CD4-positive, alpha-beta T cell (primary cell): ENCODE data around the gene RBMS1. TPM values are rescaled to one million over a fixed set of nuclear protein-coding genes. Genes with fewer than 3 reads are reported as not detected.
A peak's percentile ranks its signal among the peaks of the same experiment; 100 is the strongest.

Source experiments
- ATAC-seq: fragments of 200-7000 bp; cut with Tn5 transposase; one replicate; pipeline ENCODE4 v1.10.0; 2022; ENCODE audit warnings: mild to moderate bottlenecking; ENCODE audit not compliant: poor library complexity
- CTCF ChIA-PET: fragments of 350-600 bp; sonication (Branson Sonifier 250); formaldehyde crosslinking; loops from one replicate; lab custom pipeline; 2021; ENCODE audit warnings: antibody characterized with exemption, inconsistent platforms; lab: Charles Lee
- POLR2A ChIA-PET: fragments of 350-600 bp; sonication (Branson Sonifier 250); formaldehyde crosslinking; loops from one replicate; lab custom pipeline; 2021; ENCODE audit warnings: antibody characterized with exemption, inconsistent platforms; lab: Charles Lee
- DNase-seq, 14 experiments: peaks; one replicate each; pipeline ENCODE4 v3.0.0-alpha.2; 2013 to 2020; ENCODE audit warnings: mixed read lengths in 2 of 14
- H3K27ac ChIP-seq, 2 donors: one replicate each; pipeline versions ENCODE4 v1.5.1 to v1.7.0; 2013; ENCODE audit warnings: low read length in 2 of 2, low read depth in 1 of 2, mild to moderate bottlenecking in 1 of 2
- H3K27me3 ChIP-seq, 2 experiments: 1 replicate in 1 of 2; 2 replicates in 1 of 2; pipeline versions ENCODE4 v1.6.1 to v1.7.0; 2013; ENCODE audit warnings: low read length in 2 of 2, control low read depth in 1 of 2, mild to moderate bottlenecking in 1 of 2, moderate library complexity in 1 of 2; ENCODE audit not compliant: insufficient read depth in 2 of 2, control insufficient read depth in 1 of 2
- H3K36me3 ChIP-seq: one replicate; pipeline ENCODE4 v1.6.1; 2013; ENCODE audit warnings: low read length, control low read depth; ENCODE audit not compliant: insufficient read depth
- H3K4me1 ChIP-seq: one replicate; pipeline ENCODE4 v1.6.1; 2013; ENCODE audit warnings: low read length, control low read depth; ENCODE audit not compliant: insufficient read depth
- H3K4me3 ChIP-seq: one replicate; pipeline ENCODE4 v1.5.1; 2013; ENCODE audit warnings: mild to moderate bottlenecking, low read length, moderate library complexity
- H3K9me3 ChIP-seq, 2 experiments: 1 replicate in 1 of 2; 2 replicates in 1 of 2; pipeline versions ENCODE4 v1.6.1 to v1.7.0; 2013; ENCODE audit warnings: low read length in 2 of 2, mild to moderate bottlenecking in 2 of 2, control low read depth in 1 of 2, moderate library complexity in 1 of 2; ENCODE audit not compliant: control insufficient read depth in 1 of 2, insufficient read depth in 1 of 2
- H3K27ac Mint-ChIP-seq: one replicate; pipeline ENCODE4 v1.8.0; 2020; ENCODE audit warnings: mixed read lengths
- H3K27me3 Mint-ChIP-seq: one replicate; pipeline ENCODE4 v1.8.0; 2021; ENCODE audit warnings: mixed read lengths
- H3K36me3 Mint-ChIP-seq: one replicate; pipeline ENCODE4 v1.8.0; 2021; ENCODE audit warnings: low read depth, mixed read lengths
- H3K4me1 Mint-ChIP-seq: one replicate; pipeline ENCODE4 v1.8.0; 2021; ENCODE audit warnings: low read depth, mixed read lengths
- H3K4me3 Mint-ChIP-seq: one replicate; pipeline ENCODE4 v1.8.0; 2020; ENCODE audit warnings: mild to moderate bottlenecking, mixed read lengths
- H3K9me3 Mint-ChIP-seq: one replicate; pipeline ENCODE4 v1.8.0; 2020; ENCODE audit warnings: mixed read lengths
- CTCF ChIP-seq: fragments of 200-600 bp; IDR thresholded peaks from one replicate; pipeline ENCODE4 v1.8.0; 2022; ENCODE audit warnings: antibody characterized with exemption, mild to moderate bottlenecking
- intact Hi-C, 2 experiments: fragments of 100-400 bp; cut with DNase I in 1 of 2; cut with micrococcal nuclease in 1 of 2; formaldehyde crosslinking; loops; one replicate each; pipeline versions ENCODE4 v1.15.1 to v1.9.0; 2023 to 2025; cut with DNase I, micrococcal nuclease
- total RNA-seq, 174 experiments: library from RNA in 2 of 174; stranded (reverse) in 2 of 174; gene quantifications; one replicate each; pipeline ENCODE4 v1.2.3 and lab custom pipeline; 2021 to 2026

RBMS1 gene
- total RNA-seq, 2 experiments from 2014 or later = 88.6 to 90.3 TPM

DNA sequence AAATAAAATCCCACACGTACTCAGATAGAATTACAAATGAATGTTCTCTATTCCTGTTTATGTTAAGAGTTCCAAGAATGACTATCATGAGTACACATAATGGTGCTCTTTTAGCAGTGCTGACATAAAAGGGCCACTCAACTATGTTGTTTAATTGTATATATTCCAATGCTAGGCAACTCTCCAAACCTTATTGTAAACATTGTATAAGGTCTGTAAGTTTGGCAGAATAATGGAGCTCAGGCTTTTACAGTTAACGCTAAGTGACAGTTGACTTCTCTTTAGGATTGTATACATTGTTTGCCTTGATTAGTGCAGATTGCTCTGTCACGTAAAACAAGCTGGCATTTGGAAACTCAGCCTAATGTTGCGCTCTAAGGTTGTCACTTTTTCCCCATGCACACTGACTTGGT is 20.8 kb downstream of the RBMS1 start:
- H3K4me1 ChIP-seq = peaks cover 14% of the 10 kb centered on the region
- no peaks in the 10 kb centered on the region for H3K27me3 Mint-ChIP-seq
- peak overlapping the region; percentile 49 for H3K4me3 Mint-ChIP-seq
- TF ChIP-seq CTCF = no peak
- H3K27me3 ChIP-seq = no peaks in the 10 kb centered on the region
- H3K9me3 Mint-ChIP-seq = no peaks in the 10 kb centered on the region
- no peak for ATAC-seq
- peak overlapping the region; percentile 18 to 71 for H3K27ac ChIP-seq
- intact Hi-C loops = no loop called here
- ChIA-PET CTCF (no interaction called here), POLR2A (interaction anchor here (1.3 to 1.8 kb wide), 4 partner anchors 15 to 66 kb away, joined by 4 to 9 read pairs (median 4); no protein-coding TSS in a partner anchor)
- DNase-seq = no peak
- peaks cover 90% of the 10 kb centered on the region for H3K4me1 Mint-ChIP-seq
- no peaks in the 10 kb centered on the region for H3K9me3 ChIP-seq
- no peaks in the 10 kb centered on the region for H3K36me3 ChIP-seq
- H3K36me3 Mint-ChIP-seq = peaks cover 9% of the 10 kb centered on the region
- no peak overlapping the region for H3K4me3 ChIP-seq
- peak overlapping the region; percentile 91 for H3K27ac Mint-ChIP-seq

DNA sequence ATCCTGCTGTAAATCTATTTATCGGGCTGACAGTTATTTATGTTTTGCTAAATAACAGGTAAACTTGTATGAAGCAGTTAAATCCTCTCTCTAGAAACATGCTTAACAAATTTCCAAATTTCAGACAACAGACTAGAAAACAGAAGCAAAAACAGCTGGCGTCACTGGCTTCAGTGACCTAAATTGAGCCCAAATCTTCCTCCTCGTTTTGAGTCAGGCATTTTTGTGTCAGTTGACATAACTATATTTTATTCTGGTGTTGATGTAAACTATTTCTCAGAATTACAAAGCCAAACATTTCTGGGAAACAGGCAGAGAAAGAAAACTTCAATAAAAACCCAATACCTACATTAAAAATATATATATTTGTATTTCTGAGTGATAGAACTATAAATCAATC is 21.7 kb downstream of the RBMS1 start:
- no peak for TF ChIP-seq CTCF
- DNase-seq = peak in 2 of 14 experiments; percentile 45 to 54
- intact Hi-C loops = no loop called here
- Histone ChIP-seq H3K36me3 (no peaks in the 10 kb centered on the region), H3K4me3 (no peak overlapping the region), H3K4me1 (peaks cover 10% of the 10 kb centered on the region), H3K27ac (peak overlapping the region; percentile 4 to 71), H3K9me3 (no peaks in the 10 kb centered on the region), H3K27me3 (no peaks in the 10 kb centered on the region)
- CTCF ChIA-PET = no interaction called here
- POLR2A ChIA-PET = interaction anchor here (1.3 kb wide), 2 partner anchors 20 to 65 kb away, joined by 4 read pairs; no protein-coding TSS in a partner anchor
- Mint-ChIP-seq H3K4me1 (peaks cover 90% of the 10 kb centered on the region), H3K9me3 (no peaks in the 10 kb centered on the region), H3K36me3 (peaks cover 7% of the 10 kb centered on the region), H3K27me3 (no peaks in the 10 kb centered on the region), H3K27ac (peak overlapping the region; percentile 91), H3K4me3 (peak overlapping the region; percentile 45)
- no peak for ATAC-seq

- no peak for TF ChIP-seq CTCF
These were observed 23.9 kb downstream of the RBMS1 start for GRCh38 chr2:160469621-160470204.

More at GRCh38 chr2:160469621-160470204, 23.9 kb downstream of the RBMS1 start:
- Mint-ChIP-seq H3K36me3 (no peaks in the 10 kb centered on the region), H3K27ac (peak overlapping the region; percentile 88), H3K4me1 (peaks cover 95% of the 10 kb centered on the region), H3K4me3 (peak overlapping the region; percentile 53), H3K27me3 (no peaks in the 10 kb centered on the region), H3K9me3 (no peaks in the 10 kb centered on the region)
- H3K4me1 ChIP-seq = peaks cover 6% of the 10 kb centered on the region
- H3K27ac ChIP-seq = no peak overlapping the region
- CTCF ChIA-PET = no interaction called here
- ATAC-seq = no peak
- H3K27me3 ChIP-seq = no peaks in the 10 kb centered on the region
- H3K36me3 ChIP-seq = no peaks in the 10 kb centered on the region
- no peaks in the 10 kb centered on the region for H3K9me3 ChIP-seq
- peak in 1 of 14 experiments; percentile 35 for DNase-seq
- no peak overlapping the region for H3K4me3 ChIP-seq
- intact Hi-C loops = no loop called here
- POLR2A ChIA-PET = interaction anchor here (0.5 to 1.2 kb wide), 3 partner anchors 13 to 103 kb away, joined by 3 to 6 read pairs (median 3); no protein-coding TSS in a partner anchor
